ENCODE results near the gene FARP1.
"Not testable (repeated sequence)": the region's sequence is repeated elsewhere in the genome, so short reads cannot be mapped to it uniquely, and the experiment has no call there.

The FARP1 gene

GRCh38 chr13:98368019-98368418, 225.1 kb downstream of the FARP1 start:
- DNase-seq (ENCODE audit: insufficient read length, low spot score) = no peak
- no peak for FAIRE-seq
- no peak for TF ChIP-seq POLR2A (IDR thresholded peaks at IDR 0.05; ENCODE audit: low read depth, low read length)

GRCh38 chr13:98369520-98369919, 226.6 kb downstream of the FARP1 start:
- FAIRE-seq; DNase-seq (ENCODE audit: insufficient read length, low spot score): not testable (repeated sequence)

- no peak for TF ChIP-seq POLR2A (IDR thresholded peaks at IDR 0.05; ENCODE audit: low read depth, low read length)
- FAIRE-seq (no peak), DNase-seq (ENCODE audit: insufficient read length, low spot score) (no peak)
These were observed 227.4 kb downstream of the FARP1 start for GRCh38 chr13:98370261-98370660.

DNA sequence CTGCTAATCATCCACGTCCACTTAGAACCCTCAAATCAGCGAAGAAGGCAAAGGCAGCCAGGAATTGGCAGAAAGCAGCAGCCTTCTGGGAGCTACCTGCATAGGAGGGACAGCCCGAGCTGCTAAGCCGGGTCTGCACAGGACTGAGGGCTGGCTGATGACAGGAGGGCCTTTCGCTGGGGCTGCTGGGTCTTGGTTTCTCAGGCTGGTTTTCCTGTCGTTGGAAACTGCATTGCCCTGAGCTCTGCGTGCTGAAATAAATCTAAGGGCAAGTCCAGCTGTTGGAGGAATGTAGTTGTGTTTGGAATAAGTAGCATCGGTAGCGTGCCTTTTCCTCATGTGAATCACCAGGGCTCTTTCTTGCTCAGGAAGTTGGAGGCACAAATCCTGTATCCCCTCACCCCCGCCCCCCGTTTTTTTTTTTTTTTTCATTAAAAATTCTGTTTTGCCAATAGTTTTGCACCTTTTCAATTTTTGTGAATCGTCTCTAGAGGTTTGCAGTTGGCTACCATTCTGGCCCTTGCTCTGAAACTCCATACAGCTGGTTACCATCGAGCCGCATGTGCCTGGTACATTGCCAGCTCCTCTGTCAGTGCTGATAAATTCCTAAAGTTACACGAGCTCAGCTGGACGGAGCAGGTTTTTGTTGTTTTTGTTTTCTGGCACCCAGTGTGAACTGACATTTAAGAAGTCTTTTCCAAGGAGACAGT, 228.1 kb downstream of the FARP1 start:
- DNase-seq (ENCODE audit: insufficient read length, low spot score) (no peak), FAIRE-seq (no peak)
- TF ChIP-seq POLR2A (IDR thresholded peaks at IDR 0.05; ENCODE audit: low read depth, low read length) = no peak

DNA sequence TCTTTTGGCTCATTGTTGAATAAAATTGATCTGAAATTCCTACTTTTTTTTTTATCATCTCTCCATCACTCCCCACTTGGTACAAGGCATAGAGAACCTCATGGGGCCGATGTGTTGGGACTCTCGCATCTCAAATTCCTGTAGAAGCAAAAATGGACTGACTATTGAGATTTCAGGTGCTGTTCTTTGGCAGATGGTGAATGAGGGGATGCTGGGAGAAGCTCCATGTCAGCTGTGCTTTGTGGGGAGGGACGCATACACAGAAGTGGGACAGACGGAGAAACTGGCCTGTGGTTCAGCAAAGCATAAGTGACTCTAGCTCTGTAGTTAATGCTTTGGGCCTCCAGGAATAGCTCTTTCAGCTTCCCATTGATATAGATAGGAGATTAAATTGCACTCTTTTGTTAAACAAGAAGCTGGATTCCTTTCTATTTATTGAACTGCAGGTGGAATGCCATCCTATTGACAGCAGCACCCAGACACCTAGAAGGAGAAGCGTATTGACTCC, 228.7 kb downstream of the FARP1 start:
- no peak for TF ChIP-seq POLR2A (IDR thresholded peaks at IDR 0.05; ENCODE audit: low read depth, low read length)
- FAIRE-seq (no peak), DNase-seq (ENCODE audit: insufficient read length, low spot score) (no peak)

DNA sequence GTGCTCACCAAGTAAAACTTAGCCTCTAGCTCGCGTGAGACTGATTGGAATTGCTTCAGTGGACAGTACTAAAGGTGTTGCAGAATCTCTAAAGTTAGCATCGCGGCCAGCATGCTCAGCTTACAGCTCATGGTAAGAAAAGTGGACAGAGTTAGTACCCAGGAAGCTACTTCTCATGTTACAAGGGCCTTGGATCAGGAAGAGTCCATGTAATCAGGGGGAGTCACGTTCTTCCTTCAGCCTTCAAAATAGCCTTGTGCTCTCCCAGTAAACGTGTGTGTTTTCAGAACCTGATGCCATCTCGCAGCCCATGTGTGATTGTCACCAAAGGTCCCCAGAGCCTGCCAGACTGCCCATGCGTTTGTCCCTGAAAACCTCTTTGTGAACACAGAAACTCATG, 230.0 kb downstream of the FARP1 start:
- no peak for TF ChIP-seq POLR2A (IDR thresholded peaks at IDR 0.05; ENCODE audit: low read depth, low read length)
- DNase-seq (ENCODE audit: insufficient read length, low spot score) (no peak), FAIRE-seq (no peak)

- DNase-seq (ENCODE audit: insufficient read length, low spot score) = no peak
- no peak for FAIRE-seq
- TF ChIP-seq POLR2A (IDR thresholded peaks at IDR 0.05; ENCODE audit: low read depth, low read length) = no peak
These were observed 231.9 kb downstream of the FARP1 start for GRCh38 chr13:98374750-98375149.

DNA sequence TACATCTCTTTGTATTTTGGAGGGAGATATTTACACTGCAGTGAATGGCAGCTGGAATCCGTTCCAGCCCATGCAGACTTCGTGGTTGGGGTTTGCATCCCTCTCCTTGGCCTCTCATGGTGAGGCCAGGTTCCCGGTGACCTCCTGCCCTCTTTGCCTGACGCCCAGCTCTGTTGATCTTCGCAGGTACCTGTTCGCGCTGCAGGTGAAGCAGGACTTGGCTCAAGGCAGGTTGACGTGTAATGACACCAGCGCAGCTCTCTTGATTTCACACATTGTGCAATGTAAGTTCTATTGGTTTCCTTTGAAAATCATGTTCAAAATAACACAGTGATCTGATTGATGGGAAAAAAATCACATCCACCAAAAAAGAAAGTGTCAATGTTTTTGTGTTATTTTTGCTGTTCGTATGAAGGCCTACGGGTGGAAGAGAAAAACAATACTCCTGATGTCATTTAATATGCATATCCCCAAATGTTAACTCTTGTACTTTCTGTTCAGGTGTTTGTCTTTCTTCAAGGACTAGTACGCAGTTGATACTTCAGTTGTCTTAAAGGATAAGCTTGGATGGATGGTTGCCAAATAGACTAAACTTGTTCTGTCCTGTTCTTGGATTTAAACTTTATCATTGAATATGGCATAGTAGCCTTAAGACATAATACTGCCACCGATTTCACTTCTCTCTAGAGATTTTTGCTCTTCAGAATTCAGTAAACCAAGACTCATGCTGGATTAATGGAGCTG, 234.9 kb downstream of the FARP1 start:
- FAIRE-seq (peak; percentile 78), DNase-seq (ENCODE audit: insufficient read length, low spot score) (no peak)
- no peak for TF ChIP-seq POLR2A (IDR thresholded peaks at IDR 0.05; ENCODE audit: low read depth, low read length)

DNA sequence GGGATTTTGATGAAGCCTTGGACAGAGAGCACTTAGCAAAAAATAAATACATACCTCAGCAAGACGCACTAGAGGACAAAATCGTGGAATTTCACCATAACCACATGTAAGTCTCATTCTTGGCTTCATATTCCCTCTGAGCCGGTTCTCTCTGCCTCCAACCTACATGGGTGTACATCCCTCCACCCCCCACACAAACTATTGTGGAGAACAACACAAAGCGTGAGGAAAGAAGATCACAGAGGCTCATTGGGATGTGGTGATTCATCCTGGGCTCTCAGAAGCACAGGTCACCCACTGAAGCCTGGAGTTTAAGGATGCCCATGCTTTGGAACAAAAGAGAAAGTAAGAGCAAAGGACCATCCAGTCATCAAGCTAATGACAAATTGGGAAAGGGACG, 241.8 kb downstream of the FARP1 start:
- FAIRE-seq (peak; percentile 76), DNase-seq (ENCODE audit: insufficient read length, low spot score) (no peak)
- TF ChIP-seq POLR2A (IDR thresholded peaks at IDR 0.05; ENCODE audit: low read depth, low read length) = no peak

- FAIRE-seq = no peak
- no peak for TF ChIP-seq POLR2A (IDR thresholded peaks at IDR 0.05; ENCODE audit: low read depth, low read length)
These were observed 242.7 kb downstream of the FARP1 start for GRCh38 chr13:98385606-98386005.

GRCh38 chr13:98386637-98387036, 243.7 kb downstream of the FARP1 start:
- FAIRE-seq (no peak), DNase-seq (ENCODE audit: insufficient read length, low spot score) (no peak)
- TF ChIP-seq POLR2A (IDR thresholded peaks at IDR 0.05; ENCODE audit: low read depth, low read length) = no peak

More at GRCh38 chr13:98385606-98386005, 242.7 kb downstream of the FARP1 start:
- DNase-seq (ENCODE audit: insufficient read length, low spot score) = no peak

DNA sequence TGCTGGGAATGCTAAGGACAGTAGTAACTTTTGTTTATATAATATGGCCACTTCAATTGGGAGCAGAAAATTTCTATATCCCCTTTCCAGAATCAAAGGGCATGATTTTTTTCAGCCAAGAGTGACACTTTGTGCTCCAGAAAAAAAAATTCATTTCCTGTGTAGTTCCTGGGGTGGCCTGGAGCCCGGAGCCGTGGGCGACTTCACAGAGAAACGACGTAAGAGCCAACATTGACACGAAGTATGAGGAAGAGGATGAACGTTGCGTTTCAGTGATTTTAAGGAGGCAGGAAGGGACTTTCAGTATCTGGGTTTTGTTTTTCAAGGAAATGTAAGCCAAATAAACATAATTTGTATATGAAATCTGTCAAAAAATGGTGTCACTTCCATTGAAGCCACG, 246.4 kb downstream of the FARP1 start:
- FAIRE-seq = no peak
- TF ChIP-seq POLR2A (IDR thresholded peaks at IDR 0.05; ENCODE audit: low read depth, low read length) = no peak

DNA sequence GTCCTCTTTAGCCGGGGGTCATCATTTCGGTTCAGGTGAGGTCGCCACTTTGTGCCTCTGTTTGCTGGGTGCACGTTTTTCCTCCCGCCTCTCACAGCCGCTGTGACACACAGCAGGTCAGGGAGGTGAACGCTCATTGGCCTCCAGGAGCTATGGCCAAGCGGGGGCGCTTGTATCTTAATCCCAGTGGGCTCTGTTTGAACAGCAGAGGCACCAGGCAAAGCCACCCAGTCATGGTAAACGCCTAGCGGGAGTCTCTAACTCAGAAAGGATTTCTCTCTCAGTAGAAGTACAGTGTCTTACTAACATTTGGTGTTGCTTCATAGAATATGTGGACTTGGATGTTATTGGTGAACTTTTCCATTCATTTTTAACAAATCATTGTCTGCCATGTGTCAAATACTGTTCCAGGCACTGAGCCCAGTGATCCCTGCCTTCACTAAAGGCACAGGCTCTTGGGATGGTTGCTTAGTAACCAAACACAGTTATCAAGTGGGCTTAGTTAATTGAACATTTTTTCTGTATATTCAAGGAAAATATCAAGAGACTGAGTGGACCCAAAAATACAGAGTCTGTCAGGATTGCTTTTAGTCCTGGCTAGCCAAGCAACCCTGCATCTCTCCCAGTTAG, 247.3 kb downstream of the FARP1 start:
- no peak for DNase-seq (ENCODE audit: insufficient read length, low spot score)
- no peak for FAIRE-seq
- no peak for TF ChIP-seq POLR2A (IDR thresholded peaks at IDR 0.05; ENCODE audit: low read depth, low read length)

More for the DNA sequence above, 246.4 kb downstream of the FARP1 start:
- no peak for DNase-seq (ENCODE audit: insufficient read length, low spot score)

- FAIRE-seq (no peak), DNase-seq (ENCODE audit: insufficient read length, low spot score) (no peak)
- no peak for TF ChIP-seq POLR2A (IDR thresholded peaks at IDR 0.05; ENCODE audit: low read depth, low read length)
These were observed 251.0 kb downstream of the FARP1 start for GRCh38 chr13:98393873-98394272.
